Ishikawa (cell line): ENCODE results near the gene LZTS3.

Source experiments
- CEBPB ChIP-seq: IDR thresholded peaks from 2 replicates; pipeline ENCODE4 v1.6.1; 2012
- EGR1 ChIP-seq: IDR thresholded peaks from 2 replicates; pipeline ENCODE4 v1.6.1; 2012
- EP300 ChIP-seq: IDR thresholded peaks from 2 replicates; pipeline ENCODE4 v1.6.1; 2012; ENCODE audit warnings: borderline replicate concordance
- FOXM1 ChIP-seq: IDR thresholded peaks from 2 replicates; pipeline ENCODE4 v1.6.1; 2012; ENCODE audit warnings: low read depth, borderline replicate concordance
- RAD21 ChIP-seq: IDR thresholded peaks from 2 replicates; pipeline ENCODE4 v1.6.1; 2012; ENCODE audit warnings: low read depth
- TAF1 ChIP-seq: IDR thresholded peaks from 2 replicates; pipeline ENCODE4 v1.6.1; 2012; ENCODE audit warnings: low read depth, mild to moderate bottlenecking
- TCF12 ChIP-seq: IDR thresholded peaks from 2 replicates; pipeline ENCODE4 v1.6.1; 2012; ENCODE audit warnings: low read depth
- TF ChIP-seq, protein P1 (sequence below): IDR thresholded peaks from 2 replicates; pipeline ENCODE4 v1.6.1; 2012
- TF ChIP-seq, protein P2 (sequence below): IDR thresholded peaks from 2 replicates; pipeline ENCODE4 v1.6.1; 2012
- TF ChIP-seq, protein P3 (sequence below): IDR thresholded peaks from 2 replicates; pipeline ENCODE4 v1.6.1; 2012; ENCODE audit warnings: low read depth, mild to moderate bottlenecking

DNA sequence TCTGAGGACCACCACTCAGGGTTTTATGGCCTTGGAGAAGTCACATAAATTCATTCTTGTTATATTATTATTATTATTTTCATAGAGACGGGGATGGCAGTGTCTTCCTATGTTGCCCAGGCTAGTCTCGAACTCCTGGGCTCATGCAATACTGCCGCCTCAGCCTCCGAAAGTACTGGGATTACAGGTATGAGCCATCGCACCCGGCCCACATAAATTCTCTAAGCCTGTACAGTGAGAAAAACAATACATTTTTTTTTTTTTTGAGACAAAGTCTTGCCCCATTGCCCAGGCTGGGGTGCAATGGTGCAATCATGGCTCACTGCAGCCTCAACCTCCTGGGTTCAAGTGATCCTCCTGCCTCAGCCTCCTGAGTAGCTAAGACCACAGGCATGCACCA lies 12.9 kb downstream of the LZTS3 start:
- TF ChIP-seq RAD21 (no peak), EP300 (no peak), TAF1 (no peak), TCF12 (no peak), FOXM1 (no peak), CEBPB (no peak), EGR1 (no peak)
- TF ChIP-seq, protein P1, sequence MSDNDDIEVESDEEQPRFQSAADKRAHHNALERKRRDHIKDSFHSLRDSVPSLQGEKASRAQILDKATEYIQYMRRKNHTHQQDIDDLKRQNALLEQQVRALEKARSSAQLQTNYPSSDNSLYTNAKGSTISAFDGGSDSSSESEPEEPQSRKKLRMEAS = no peak
- TF ChIP-seq, protein P2, sequence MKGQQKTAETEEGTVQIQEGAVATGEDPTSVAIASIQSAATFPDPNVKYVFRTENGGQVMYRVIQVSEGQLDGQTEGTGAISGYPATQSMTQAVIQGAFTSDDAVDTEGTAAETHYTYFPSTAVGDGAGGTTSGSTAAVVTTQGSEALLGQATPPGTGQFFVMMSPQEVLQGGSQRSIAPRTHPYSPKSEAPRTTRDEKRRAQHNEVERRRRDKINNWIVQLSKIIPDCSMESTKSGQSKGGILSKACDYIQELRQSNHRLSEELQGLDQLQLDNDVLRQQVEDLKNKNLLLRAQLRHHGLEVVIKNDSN = no peak
- TF ChIP-seq, protein P3, sequence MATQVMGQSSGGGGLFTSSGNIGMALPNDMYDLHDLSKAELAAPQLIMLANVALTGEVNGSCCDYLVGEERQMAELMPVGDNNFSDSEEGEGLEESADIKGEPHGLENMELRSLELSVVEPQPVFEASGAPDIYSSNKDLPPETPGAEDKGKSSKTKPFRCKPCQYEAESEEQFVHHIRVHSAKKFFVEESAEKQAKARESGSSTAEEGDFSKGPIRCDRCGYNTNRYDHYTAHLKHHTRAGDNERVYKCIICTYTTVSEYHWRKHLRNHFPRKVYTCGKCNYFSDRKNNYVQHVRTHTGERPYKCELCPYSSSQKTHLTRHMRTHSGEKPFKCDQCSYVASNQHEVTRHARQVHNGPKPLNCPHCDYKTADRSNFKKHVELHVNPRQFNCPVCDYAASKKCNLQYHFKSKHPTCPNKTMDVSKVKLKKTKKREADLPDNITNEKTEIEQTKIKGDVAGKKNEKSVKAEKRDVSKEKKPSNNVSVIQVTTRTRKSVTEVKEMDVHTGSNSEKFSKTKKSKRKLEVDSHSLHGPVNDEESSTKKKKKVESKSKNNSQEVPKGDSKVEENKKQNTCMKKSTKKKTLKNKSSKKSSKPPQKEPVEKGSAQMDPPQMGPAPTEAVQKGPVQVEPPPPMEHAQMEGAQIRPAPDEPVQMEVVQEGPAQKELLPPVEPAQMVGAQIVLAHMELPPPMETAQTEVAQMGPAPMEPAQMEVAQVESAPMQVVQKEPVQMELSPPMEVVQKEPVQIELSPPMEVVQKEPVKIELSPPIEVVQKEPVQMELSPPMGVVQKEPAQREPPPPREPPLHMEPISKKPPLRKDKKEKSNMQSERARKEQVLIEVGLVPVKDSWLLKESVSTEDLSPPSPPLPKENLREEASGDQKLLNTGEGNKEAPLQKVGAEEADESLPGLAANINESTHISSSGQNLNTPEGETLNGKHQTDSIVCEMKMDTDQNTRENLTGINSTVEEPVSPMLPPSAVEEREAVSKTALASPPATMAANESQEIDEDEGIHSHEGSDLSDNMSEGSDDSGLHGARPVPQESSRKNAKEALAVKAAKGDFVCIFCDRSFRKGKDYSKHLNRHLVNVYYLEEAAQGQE = no peak
